ENCODE measurements around the gene PGLYRP2.

Gene PGLYRP2

DNA sequence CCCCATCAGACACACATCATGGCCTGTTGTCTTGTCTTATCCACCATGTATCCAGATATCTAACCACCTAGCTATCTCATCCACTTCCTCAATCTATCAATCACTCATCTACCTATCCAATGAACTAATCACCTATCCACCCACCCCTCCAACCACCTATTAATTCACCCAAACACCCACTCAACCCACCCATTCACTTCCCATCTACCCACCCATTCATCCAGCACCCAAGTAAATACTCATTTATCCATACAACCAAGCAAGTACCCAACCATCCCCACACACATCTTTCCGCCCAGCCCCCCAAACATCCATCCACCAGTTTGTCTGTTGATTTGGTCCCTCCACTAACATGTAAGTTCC is 28.8 kb downstream of the PGLYRP2 start:
- TF ChIP-seq, protein P1, sequence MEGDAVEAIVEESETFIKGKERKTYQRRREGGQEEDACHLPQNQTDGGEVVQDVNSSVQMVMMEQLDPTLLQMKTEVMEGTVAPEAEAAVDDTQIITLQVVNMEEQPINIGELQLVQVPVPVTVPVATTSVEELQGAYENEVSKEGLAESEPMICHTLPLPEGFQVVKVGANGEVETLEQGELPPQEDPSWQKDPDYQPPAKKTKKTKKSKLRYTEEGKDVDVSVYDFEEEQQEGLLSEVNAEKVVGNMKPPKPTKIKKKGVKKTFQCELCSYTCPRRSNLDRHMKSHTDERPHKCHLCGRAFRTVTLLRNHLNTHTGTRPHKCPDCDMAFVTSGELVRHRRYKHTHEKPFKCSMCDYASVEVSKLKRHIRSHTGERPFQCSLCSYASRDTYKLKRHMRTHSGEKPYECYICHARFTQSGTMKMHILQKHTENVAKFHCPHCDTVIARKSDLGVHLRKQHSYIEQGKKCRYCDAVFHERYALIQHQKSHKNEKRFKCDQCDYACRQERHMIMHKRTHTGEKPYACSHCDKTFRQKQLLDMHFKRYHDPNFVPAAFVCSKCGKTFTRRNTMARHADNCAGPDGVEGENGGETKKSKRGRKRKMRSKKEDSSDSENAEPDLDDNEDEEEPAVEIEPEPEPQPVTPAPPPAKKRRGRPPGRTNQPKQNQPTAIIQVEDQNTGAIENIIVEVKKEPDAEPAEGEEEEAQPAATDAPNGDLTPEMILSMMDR (conservative IDR thresholded peaks at IDR 0.05; ENCODE audit: low read length), result no peak
- no peak overlapping the region for H3K4me3 ChIP-seq (ENCODE audit: low read length)
- no peak for DNase-seq (ENCODE audit: low read depth)

DNA sequence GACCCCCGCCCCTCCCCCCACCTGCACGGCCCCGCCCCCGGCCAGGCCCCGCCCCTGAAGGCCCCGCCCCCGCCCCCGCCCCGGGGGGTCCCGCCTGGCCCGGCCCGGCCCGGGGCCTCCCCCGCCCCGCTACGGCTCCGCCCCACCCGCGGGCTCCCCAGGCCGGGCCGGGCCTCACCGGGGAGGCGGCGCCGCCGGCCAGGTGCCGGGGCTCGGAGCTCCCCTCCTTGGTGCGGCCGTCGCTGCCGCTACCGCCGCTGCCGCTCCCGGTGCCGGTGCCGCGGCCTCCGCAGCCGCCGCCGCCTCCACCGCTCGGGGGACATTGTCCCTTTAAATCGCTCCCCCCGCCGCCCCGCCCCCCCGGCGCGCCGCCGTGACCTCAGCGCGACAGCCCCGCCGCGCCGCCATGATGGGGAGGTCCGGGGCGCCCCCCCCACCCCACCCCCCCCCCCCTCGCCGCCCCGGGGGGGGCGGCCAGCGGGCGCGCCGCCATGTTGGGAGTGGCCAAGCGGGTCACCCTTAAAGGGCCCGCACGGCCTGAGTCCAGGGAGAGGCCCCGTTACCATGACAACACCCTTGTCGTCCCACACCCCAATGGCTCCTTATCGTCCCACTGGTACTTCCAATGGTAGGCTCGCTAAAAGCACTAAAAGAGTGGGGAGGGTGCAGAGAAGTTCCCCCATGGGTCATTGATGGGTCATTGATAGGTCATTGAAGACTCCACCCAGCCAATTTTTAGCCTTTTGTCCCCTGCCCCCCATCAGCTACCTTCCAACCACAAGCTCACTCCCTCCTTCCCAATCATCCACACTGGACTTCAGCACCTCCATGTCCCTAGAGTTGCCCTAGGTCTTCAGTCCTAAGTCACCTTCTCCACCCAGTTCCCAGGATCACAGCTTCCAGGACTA is 29.4 kb downstream of the PGLYRP2 start, which contains the start of gene WIZ:
Gene WIZ (minus strand): TSS at position 337 of the 908 bp plus-strand sequence. CDS start 1,649 bp downstream, outside the sequence.
- H3K4me3 ChIP-seq (ENCODE audit: low read length), result peak within 1 kb of the TSS; percentile 71
- TF ChIP-seq, protein P1 (conservative IDR thresholded peaks at IDR 0.05; ENCODE audit: low read length), result no peak
- DNase-seq (ENCODE audit: low read depth), result peak; percentile 73

DNA sequence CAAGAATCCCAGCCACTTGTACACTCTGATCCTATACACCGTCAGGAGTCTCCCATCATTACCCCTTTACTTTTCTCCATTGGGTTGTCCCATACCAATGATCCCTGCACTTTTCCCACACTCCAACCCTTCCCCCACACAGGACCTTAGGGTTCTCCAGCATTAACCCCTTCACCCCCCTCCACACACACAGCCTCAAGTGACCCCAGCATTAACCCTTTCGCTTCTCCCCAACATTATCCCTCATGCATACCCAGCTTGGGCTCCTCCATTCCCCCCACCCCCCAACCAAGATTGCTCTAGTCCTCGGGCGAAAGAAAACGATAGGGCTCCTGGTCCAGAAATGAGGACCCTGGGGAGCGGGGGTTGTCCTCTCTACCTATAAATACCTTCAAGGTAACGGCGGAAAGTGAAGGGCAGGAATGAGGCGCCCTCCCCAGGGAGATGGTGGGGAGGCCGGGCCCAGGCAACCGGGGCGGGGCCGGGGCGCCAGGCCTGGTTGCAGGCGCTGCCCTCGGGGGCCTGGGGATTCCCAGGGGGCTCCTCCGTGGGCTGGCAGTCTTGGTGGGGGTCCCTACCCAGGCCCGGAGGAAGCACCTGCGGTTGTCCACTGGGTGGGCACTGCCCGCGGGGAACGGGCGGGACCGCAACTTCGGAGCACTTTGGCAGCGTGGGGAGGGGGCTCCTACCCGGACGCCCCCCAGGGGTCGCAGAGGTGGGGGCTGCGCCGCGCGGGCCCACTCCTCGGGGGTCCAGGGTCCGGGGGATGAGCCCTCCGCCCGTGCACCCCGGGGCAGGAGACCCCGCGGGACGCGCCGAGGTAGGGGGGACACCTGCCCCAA is 30.3 kb downstream of the PGLYRP2 start:
- DNase-seq (ENCODE audit: low read depth), result no peak
- H3K4me3 ChIP-seq (ENCODE audit: low read length), result peak overlapping the region; percentile 71
- TF ChIP-seq, protein P1 (conservative IDR thresholded peaks at IDR 0.05; ENCODE audit: low read length), result no peak

DNA sequence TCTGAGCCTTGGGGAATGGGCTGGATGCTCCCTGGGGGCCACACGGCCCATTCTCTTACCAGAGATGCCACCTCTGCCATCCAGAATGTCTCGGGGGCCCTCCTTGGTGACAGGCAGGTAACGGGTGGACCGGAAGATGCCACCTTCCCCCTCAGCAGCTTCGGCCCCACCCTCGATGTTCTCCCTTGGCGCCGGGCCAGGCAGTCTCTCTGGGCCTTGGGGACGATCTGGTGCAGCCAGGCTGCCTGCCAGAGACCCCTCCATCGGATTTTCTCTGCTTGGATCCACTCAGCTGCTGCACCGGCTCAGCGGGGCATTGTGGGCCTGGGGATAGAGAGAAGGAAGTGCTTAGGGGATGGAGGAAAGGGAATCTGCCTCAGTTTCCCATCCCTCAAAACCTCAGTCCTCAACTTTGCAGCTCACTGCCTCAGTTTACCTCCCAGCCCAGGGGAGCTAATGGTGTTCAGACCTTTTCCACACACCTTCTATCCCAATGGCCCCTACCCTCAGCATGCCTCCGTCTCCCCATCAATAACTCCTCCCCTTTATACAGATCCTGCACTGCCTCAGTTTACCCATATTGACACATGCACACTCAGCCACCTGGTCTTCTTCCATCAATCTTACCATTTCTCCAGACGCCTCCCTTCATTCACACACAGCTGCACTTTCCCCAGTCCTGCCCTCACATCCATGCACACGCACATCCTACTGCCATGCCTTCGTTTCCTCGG is 31.1 kb downstream of the PGLYRP2 start:
- peak; percentile 16 for DNase-seq (ENCODE audit: low read depth)
- TF ChIP-seq, protein P1 (conservative IDR thresholded peaks at IDR 0.05; ENCODE audit: low read length), result no peak
- peak overlapping the region; percentile 71; the same call in 1 of the 2 replicates for H3K4me3 ChIP-seq (ENCODE audit: low read length)

DNA sequence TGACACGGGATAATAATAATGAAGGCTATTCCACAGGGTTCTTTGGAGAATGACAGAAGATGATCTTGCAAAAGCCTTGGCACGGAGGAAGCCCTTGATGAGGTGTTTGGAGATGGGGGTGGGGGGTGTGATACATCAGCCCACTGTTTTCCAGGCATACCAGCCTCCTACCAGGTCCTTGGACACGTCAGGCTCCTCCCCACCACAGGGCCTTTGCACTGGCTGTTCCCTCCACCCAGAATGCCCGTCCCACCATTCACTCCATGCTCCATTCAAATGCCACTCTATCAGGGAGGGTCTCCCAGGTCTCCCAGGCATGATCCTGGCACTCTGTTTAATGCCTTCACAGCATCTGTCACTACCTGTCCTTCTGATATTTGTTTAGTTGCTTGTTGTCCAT is 32.2 kb downstream of the PGLYRP2 start:
- H3K4me3 ChIP-seq (ENCODE audit: low read length), result no peak overlapping the region
- DNase-seq (ENCODE audit: low read depth), result no peak
- TF ChIP-seq, protein P1 (conservative IDR thresholded peaks at IDR 0.05; ENCODE audit: low read length), result no peak

DNA sequence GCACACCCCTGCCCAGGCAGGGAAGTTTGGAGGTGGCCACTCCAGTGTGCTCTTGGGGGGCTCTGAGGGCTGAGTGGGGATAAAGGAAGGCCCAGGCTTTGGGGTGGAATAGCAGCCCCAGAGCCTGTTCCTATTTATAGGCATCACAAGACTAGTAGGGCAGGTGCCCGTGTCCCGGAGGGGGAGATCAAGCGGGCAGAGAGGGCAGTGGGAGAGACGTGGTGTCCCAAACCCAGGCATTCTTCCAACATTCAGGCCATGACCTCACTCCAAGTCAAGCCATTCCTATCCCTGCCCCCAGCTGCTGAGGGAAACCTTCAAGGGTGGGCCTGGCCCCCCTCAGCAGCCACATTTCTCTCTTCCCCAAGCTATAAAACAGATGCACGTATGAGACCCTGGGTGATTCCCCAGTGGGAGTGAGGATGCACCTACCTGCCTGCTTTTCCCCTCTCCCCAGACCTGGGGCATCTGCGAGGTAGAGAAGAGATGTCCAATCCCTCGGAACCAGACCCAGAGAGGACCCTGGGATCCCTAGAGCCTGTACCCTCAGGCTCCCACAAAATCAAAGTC is 33.4 kb downstream of the PGLYRP2 start:
- H3K4me3 ChIP-seq (ENCODE audit: low read length), result no peak overlapping the region
- no peak for DNase-seq (ENCODE audit: low read depth)
- TF ChIP-seq, protein P1 (conservative IDR thresholded peaks at IDR 0.05; ENCODE audit: low read length), result no peak
